Measurements from ENCODE around the gene SMARCC2. TPM values are rescaled to one million over a fixed set of nuclear protein-coding genes. Genes with fewer than 3 reads are reported as not detected.

SMARCC2 gene
- total and polyA plus RNA-seq, 9 of the 15 experiments (the other 6 are each of a cell fraction or from before 2014, with no cell fraction given) = 11.9 to 86.0 (median 36.6) TPM

DNA sequence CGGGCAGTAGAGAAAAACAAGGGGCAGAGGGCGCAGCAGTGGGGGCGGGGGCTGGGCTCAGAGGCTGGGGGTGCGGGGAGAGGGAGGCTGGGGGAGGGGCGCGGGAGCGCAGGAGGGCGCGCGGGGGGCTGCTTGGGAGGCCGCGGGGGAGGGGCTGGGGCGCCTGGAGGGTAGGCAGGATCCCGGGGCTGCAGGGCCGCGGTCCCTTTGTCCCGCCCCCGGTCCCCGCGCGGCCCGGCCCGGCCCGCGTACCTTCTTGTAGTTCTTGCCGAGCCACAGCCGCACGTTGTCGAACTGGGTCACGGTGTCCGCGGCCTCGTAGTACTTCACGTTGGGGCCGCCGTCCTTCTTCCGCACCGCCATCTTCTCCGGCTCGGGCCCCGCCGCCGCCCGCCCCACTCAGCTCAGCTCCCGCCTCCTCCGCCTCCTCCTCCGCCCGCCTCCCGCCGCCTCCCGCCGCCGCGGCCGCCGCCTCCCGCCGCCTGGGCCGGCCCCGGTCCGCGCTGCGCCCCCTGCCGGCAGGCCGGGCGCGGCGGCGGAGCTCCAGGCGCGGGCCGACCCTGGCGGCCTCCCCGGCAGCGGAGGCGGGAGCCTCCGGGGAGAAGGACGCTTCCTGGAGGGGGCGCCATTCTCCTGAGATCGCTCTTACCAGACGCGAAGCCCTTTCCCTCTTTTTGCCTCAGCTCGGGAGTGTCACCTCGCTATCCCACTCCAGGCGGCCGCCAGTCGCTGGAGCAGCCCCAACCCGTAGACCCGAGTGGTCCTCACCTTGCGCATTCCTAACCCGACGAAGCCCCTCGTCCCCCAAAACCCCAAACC lies at the start of gene SMARCC2 (continued):
- TF ChIP-seq E2F6 (IDR thresholded peaks at IDR 0.05; ENCODE audit: borderline replicate concordance in 1 of 2, extremely low read depth in 1 of 2, insufficient read depth in 1 of 2, insufficient read length in 1 of 2, low read depth in 1 of 2, low read length in 1 of 2, poor library complexity in 1 of 2, severe bottlenecking in 1 of 2) (peak; percentile 63 to 87), ZNF609 (CRISPR knock-in tag; IDR thresholded peaks at IDR 0.05; ENCODE audit: borderline replicate concordance) (no peak), FOXP1 (CRISPR knock-in tag; IDR thresholded peaks at IDR 0.05) (no peak), TFAP4 (CRISPR knock-in tag; IDR thresholded peaks at IDR 0.05; ENCODE audit: borderline replicate concordance) (peak; percentile 12; the same call in 1 of the 2 replicates), ETS1 (conservative IDR thresholded peaks at IDR 0.05; ENCODE audit: control insufficient read depth, low read depth, low read length) (peak; percentile 47; the same call in 1 of the 2 replicates), CBFB (CRISPR knock-in tag; IDR thresholded peaks at IDR 0.05) (no peak), CBX2 (IDR thresholded peaks at IDR 0.05; ENCODE audit: insufficient read depth, low read length, poor library complexity, severe bottlenecking) (no peak), ZNF124 (CRISPR knock-in tag; IDR thresholded peaks at IDR 0.05) (no peak), NCOA6 (IDR thresholded peaks at IDR 0.05) (no peak), SUPT5H (IDR thresholded peaks at IDR 0.05) (peak; percentile 72; the same call in 1 of the 2 replicates)
- TF ChIP-seq, protein P1, sequence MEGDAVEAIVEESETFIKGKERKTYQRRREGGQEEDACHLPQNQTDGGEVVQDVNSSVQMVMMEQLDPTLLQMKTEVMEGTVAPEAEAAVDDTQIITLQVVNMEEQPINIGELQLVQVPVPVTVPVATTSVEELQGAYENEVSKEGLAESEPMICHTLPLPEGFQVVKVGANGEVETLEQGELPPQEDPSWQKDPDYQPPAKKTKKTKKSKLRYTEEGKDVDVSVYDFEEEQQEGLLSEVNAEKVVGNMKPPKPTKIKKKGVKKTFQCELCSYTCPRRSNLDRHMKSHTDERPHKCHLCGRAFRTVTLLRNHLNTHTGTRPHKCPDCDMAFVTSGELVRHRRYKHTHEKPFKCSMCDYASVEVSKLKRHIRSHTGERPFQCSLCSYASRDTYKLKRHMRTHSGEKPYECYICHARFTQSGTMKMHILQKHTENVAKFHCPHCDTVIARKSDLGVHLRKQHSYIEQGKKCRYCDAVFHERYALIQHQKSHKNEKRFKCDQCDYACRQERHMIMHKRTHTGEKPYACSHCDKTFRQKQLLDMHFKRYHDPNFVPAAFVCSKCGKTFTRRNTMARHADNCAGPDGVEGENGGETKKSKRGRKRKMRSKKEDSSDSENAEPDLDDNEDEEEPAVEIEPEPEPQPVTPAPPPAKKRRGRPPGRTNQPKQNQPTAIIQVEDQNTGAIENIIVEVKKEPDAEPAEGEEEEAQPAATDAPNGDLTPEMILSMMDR (IDR thresholded peaks at IDR 0.05 in 2 of 3, conservative IDR thresholded peaks at IDR 0.05 in 1 of 3; ENCODE audit: insufficient read depth in 2 of 3, low read depth in 1 of 3, low read length in 3 of 3) = peak; percentile 72 to 95 (median 95)
- TF ChIP-seq, protein P2, sequence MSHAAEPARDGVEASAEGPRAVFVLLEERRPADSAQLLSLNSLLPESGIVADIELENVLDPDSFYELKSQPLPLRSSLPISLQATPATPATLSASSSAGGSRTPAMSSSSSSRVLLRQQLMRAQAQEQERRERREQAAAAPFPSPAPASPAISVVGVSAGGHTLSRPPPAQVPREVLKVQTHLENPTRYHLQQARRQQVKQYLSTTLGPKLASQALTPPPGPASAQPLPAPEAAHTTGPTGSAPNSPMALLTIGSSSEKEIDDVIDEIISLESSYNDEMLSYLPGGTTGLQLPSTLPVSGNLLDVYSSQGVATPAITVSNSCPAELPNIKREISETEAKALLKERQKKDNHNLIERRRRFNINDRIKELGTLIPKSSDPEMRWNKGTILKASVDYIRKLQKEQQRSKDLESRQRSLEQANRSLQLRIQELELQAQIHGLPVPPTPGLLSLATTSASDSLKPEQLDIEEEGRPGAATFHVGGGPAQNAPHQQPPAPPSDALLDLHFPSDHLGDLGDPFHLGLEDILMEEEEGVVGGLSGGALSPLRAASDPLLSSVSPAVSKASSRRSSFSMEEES (CRISPR knock-in tag; IDR thresholded peaks at IDR 0.05) = no peak

All from K562 (cell line).